Fibroblast of skin of right quadriceps (primary cell): Measurements from ENCODE around the gene KRT75.

Experiments
- DNase-seq: peaks from one replicate; pipeline ENCODE4 v3.0.0-alpha.2; 2013

KRT75 gene

GRCh38 chr12:52439420-52439819 is 5.2 kb upstream of the KRT75 start:
- no peak for DNase-seq

GRCh38 chr12:52438305-52439301 is 4.4 kb upstream of the KRT75 start:
- DNase-seq, result no peak

- DNase-seq, result no peak
These were observed 3.3 kb upstream of the KRT75 start for GRCh38 chr12:52437508-52437907.

GRCh38 chr12:52436828-52437474 is 2.8 kb upstream of the KRT75 start:
- DNase-seq, result no peak

- DNase-seq, result peak; percentile 26
These were observed 2.0 kb upstream of the KRT75 start for GRCh38 chr12:52436000-52436827.

GRCh38 chr12:52435659-52435999 is 1.5 kb upstream of the KRT75 start:
- DNase-seq, result no peak

GRCh38 chr12:52434760-52435530 is 774 bp upstream of the KRT75 start:
- DNase-seq, result no peak

GRCh38 chr12:52433501-52434080 is 580 bp downstream of the KRT75 start:
- DNase-seq, result no peak

GRCh38 chr12:52432559-52433207 is 1.5 kb downstream of the KRT75 start:
- no peak for DNase-seq

- no peak for DNase-seq
These were observed 6.0 kb downstream of the KRT75 start for GRCh38 chr12:52428121-52428520.

GRCh38 chr12:52427083-52427482 is 7.1 kb downstream of the KRT75 start:
- DNase-seq, result no peak

- DNase-seq, result no peak
These were observed 8.1 kb downstream of the KRT75 start for GRCh38 chr12:52426034-52426433.

GRCh38 chr12:52425466-52425865 is 8.7 kb downstream of the KRT75 start:
- no peak for DNase-seq

- no peak for DNase-seq
These were observed 10.3 kb downstream of the KRT75 start for GRCh38 chr12:52423661-52424500.

GRCh38 chr12:52423035-52423434 is 11.1 kb downstream of the KRT75 start:
- no peak for DNase-seq

GRCh38 chr12:52419656-52420055 is 14.5 kb downstream of the KRT75 start:
- DNase-seq, result peak; percentile 33

- DNase-seq, result no peak
These were observed 15.5 kb downstream of the KRT75 start for GRCh38 chr12:52418576-52419110.

GRCh38 chr12:52417740-52418139 is 16.4 kb downstream of the KRT75 start:
- no peak for DNase-seq

GRCh38 chr12:52416795-52417194 is 17.4 kb downstream of the KRT75 start:
- no peak for DNase-seq
